HG03469 (cell line): ENCODE data around the gene BAK1.

Source experiments
- ATAC-seq: cut with Tn5 transposase; IDR thresholded peaks from one replicate; pipeline ENCODE4 v1.9.1; 2021; ENCODE audit warnings: mild to moderate bottlenecking, moderate library complexity, moderate number of reproducible peaks; ENCODE audit not compliant: unreplicated experiment

BAK1 gene

GRCh38 chr6:33579828-33580714 is at the start of gene BAK1:
BAK1 (minus strand) TSS chr6:33580276; CDS start chr6:33577604, 2,672 bp downstream.
- ATAC-seq = peak; percentile 68

- ATAC-seq = no peak
Observed at GRCh38 chr6:33628401-33628964, 48.4 kb upstream of the BAK1 start.

GRCh38 chr6:33627876-33628275 is 47.8 kb upstream of the BAK1 start:
- no peak for ATAC-seq

DNA sequence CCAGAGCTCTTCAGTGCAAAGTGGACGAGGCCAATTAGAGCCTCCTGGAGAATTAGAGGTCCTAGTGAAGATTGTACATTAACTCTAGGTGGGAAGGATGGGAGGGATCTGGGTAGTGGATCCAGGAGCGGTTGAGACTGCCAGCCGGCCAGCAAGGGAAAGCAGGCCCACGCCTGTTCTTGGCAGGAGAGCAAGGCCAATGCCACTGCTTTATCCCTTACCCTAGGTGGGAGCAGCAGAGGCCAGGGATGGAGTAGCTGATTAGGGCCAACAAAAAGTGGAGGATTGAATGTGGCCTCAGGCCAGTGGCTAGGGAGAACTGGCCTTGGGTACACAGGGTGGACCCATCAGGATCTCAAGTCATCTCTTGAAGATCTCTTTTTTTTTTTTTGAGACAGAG is 44.8 kb upstream of the BAK1 start:
- ATAC-seq = no peak

GRCh38 chr6:33623895-33624381 is 43.9 kb upstream of the BAK1 start:
- ATAC-seq = no peak

DNA sequence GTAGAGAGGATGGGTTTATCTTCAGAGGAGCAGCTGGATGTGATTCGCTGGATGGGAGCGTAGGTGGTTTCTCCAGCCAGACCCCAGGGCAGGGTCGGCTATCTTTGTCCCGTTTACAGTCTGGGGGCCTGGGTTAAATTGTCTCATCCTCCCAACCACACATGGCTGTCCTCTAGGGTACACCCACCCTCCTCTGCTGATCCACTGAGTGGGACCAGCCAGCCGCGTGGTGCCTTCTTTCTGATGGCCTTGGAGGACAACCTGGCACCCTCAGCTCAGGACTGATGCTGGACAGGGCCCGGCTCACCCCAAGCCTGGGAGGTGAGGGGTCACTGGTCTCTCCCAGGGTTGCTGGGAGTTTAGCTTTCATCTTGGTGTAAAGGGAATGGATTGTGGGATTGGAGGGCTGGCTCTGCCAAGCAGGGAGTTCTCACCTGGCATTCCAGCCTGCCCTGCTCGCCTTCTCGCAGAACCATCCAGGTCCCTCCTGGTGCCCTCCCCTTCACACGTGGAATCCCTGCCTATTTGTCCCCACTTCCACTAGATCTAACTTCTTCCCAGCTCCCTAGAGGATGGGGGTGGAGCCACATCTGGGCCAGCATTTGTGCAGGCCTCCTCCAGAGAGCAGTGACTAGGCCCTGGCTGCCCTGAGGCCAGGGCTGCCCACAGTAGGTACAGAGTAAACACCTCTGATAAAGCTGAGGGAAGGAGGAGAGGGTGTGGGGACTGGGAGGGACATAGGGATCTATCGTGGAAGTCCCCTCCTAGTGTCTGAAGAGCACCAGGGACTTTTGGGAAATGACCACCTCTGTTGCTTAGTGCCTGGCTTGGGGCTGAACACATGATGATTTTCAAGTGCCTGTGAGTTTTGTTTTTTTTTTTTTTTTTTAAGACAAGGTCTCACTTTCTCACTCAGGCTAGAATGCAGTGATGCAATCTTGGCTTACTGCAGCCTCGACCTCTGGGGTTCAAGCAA is 42.7 kb upstream of the BAK1 start:
- no peak for ATAC-seq

- no peak for ATAC-seq
Observed at GRCh38 chr6:33621711-33622388, 41.8 kb upstream of the BAK1 start.

- ATAC-seq = no peak
Observed at GRCh38 chr6:33620856-33621710, 41.0 kb upstream of the BAK1 start, which contains the start of gene ITPR3. ITPR3 (plus strand) TSS chr6:33621322; CDS start chr6:33621603, 281 bp downstream.

DNA sequence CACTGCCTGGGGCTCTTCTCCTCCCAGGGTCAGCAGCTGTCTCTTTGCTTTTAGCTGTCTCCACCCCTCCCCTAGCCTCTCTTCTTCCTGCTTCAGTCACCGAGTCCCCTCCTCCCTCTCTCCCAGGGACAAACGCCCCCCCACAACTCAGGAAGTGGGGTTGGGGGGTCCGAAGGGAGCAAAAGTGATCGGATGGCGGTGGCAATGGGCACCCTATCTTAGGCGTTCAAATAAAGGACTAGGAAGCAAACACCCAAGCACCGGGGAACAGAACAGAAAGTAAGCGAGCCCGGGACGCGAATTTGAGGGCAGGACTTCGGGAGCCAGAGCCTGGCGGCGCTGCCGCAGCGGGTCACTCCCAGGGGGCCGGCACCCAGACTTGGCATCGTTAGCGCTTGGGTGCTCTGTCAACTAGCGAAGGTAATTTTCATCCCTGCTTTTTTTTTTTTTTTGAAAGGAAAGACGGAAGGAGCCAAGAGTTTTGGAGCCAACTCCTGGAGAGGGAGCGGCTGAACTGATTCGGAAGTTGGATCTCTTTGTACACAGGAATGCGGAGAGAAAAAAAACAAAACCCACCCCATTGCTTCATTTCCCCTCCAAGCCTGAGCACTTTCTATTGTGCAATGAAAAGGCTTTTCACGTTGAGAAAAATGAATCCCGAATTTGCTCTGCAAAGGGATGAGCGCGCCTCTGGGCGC is 40.2 kb upstream of the BAK1 start:
- ATAC-seq = no peak

DNA sequence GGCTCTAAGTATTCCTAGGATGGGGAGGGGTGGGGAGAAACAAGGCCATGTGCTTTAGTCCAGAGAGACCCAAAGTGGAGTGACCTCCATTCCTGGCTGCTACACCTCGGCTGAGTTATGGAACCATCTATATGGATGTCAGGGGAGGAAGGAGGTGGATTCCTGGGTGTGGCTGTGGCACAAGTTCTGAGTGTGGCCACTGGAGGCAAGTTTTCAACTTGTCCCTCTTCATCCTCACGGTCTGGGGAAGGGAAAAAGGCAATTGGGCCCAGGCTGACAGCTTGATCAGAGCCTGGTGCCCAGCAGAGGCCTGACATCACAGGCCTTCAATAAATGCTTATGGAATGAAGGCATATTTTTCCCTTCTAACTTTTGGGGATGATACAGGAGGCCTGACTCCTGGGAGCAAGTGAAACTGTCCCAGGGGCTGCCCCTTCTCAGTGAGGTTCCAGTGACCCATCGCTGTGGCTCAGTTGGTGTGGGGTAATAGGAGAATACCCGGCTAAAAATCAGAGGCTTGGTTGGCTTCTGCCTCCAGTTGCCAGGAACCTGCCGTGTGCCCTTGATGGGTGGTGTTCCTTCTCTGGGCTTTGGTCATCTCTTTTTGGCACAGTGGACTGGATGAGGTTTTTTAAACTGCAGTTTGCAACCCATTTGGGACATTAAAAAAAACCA is 39.2 kb upstream of the BAK1 start:
- no peak for ATAC-seq

GRCh38 chr6:33616913-33617312 is 36.8 kb upstream of the BAK1 start:
- no peak for ATAC-seq

DNA sequence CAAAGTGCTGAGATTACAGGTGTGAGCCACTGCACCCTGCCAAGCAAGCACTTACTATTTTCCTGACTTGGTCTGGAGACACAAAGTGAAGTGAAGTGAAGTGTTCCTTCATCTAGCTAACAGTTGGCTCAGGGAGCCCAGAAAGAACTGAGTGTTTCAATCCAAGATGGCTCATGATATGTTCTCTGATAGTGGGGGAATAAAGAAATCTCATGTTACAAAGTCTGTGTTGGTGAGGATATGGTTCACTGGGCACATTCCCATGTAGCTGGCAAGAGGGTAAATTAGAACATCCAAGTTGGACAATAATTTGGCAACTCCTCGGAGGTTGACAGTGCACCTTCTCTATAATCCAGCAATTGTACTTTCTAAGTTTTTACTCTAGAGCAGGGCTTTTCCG is 36.0 kb upstream of the BAK1 start:
- no peak for ATAC-seq

GRCh38 chr6:33613795-33614168 is 33.7 kb upstream of the BAK1 start:
- ATAC-seq = no peak

DNA sequence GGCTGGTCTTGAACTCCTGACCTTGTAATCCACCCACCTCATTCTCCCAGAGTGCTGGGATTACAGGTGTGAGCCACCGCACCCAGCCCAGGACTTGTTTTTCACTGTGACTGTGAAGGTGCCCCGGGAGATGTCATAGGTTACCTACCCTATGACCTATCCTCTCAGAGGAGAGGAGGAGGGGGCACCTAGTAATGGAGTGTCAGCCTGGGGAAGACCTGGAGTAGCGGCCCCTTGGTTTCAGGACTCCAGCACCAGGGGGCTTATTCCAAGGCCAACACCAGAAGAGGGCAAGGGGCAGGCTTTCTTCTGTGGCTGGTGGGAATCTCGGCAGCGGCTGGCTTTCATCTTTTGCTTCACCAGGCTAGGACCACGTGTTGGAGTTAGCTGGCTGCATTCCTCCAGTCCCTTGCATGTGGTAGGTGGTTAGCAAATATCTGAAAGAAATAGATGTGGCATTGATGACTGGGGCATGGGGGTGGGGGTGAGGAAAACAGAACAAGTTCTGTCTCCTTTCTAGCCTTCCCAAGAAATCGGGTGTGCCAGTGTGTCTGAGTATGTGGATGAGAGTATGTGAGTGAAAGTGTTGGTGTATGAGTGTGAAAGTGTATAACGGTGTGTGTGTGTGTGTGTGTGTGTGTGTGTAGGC is 33.2 kb upstream of the BAK1 start:
- ATAC-seq = no peak

GRCh38 chr6:33610779-33611732 is 31.0 kb upstream of the BAK1 start:
- no peak for ATAC-seq

DNA sequence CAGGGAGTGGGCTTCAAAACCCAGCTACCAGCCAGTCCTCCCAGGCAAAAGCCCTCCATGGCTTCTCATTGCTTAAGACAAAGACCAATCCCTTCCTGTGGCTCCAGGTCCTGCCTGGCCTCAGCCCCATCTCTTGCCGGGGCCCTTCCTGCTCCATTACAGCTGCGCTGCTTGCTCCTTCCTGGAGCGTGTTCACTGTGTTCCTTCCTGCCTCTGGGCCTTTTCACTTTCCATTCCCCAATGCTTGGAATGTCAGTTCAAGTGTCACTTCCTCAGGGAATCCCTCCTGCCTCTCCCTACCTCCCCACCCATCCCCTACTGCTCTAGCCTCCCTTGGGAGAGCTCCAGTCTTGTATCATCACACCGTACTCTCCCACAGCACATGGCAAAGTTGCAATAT is 30.0 kb upstream of the BAK1 start:
- ATAC-seq = no peak

GRCh38 chr6:33609528-33609927 is 29.5 kb upstream of the BAK1 start:
- ATAC-seq = no peak
